Esophagus squamous epithelium (tissue), 5 donors: Measurements from ENCODE around the gene UROS. TPM values are rescaled to one million over a fixed set of nuclear protein-coding genes. Genes with fewer than 3 reads are reported as not detected.

Experiments
- DNase-seq: peaks from one replicate; lab custom pipeline; 2025; lab: John Stamatoyannopoulos, UW
- H3K27ac ChIP-seq, 4 donors: fragments of 200-600 bp; sonication (generic); one replicate each; pipeline ENCODE4 v1.5.1; 2016 to 2019; ENCODE audit warnings: mild to moderate bottlenecking in 1 of 4
- H3K27me3 ChIP-seq, 4 donors: fragments of 200-600 bp; sonication (generic); 1 replicate in 3 of 4; 2 replicates in 1 of 4; pipeline versions ENCODE4 v1.5.1 to v1.6.0; 2017 to 2021; ENCODE audit warnings: antibody characterized with exemption in 1 of 4
- H3K36me3 ChIP-seq, 3 donors: fragments of 200-600 bp; sonication (generic); one replicate each; pipeline ENCODE4 v1.5.1; 2016 to 2019
- H3K4me1 ChIP-seq, 3 donors: fragments of 200-600 bp; sonication (generic); one replicate each; pipeline ENCODE4 v1.5.1; 2017 to 2019
- H3K4me3 ChIP-seq, 4 donors: fragments of 200-600 bp; sonication (generic); 1 replicate in 3 of 4; 2 replicates in 1 of 4; pipeline ENCODE4 v1.5.1; 2016 to 2019; ENCODE audit warnings: mild to moderate bottlenecking in 2 of 4, moderate library complexity in 1 of 4
- H3K9me3 ChIP-seq, 3 donors: fragments of 200-600 bp; sonication (generic); one replicate each; pipeline ENCODE4 v1.5.1; 2016 to 2019
- POLR2A ChIP-seq, 4 donors: fragments of 450-650 bp; IDR thresholded peaks; one replicate each; pipeline ENCODE4 v1.6.1; 2017; ENCODE audit warnings: antibody characterized with exemption in 4 of 4, mild to moderate bottlenecking in 4 of 4, moderate library complexity in 3 of 4
- whole genome bisulfite sequencing, 2 donors: methylation state at CpG; one replicate each; pipeline ENCODE4 v1.1.5; 2018; 5-methylcytosine and 5-hydroxymethylcytosine counted together
- intact Hi-C: fragments of 100-400 bp; cut with DNase I; formaldehyde crosslinking; loops from one replicate; pipeline ENCODE4 v1.15.0; 2022
- total RNA-seq, 4 donors: library from RNA; depleted of rRNA; stranded (reverse); fragments of >200 nt; gene quantifications; one replicate each; pipeline ENCODE4 v1.1.0, GENCODE V29; 2016
- TF ChIP-seq, protein P1 (sequence below), 6 experiments: fragments of 450-650 bp in 4 of 6; fragments of 200-600 bp in 2 of 6; sonication (generic) in 2 of 6; IDR thresholded peaks; one replicate each; pipeline ENCODE4 v1.5.1; 2016 to 2019; ENCODE audit warnings: antibody characterized with exemption in 6 of 6, mild to moderate bottlenecking in 4 of 6, moderate library complexity in 4 of 6
- donor health status: DM: yes; HTN: yes; CAD: no.

Gene UROS
- total RNA-seq, 4 donors from 2014 or later, result 17.5 to 40.7 (median 23.8) TPM

DNA sequence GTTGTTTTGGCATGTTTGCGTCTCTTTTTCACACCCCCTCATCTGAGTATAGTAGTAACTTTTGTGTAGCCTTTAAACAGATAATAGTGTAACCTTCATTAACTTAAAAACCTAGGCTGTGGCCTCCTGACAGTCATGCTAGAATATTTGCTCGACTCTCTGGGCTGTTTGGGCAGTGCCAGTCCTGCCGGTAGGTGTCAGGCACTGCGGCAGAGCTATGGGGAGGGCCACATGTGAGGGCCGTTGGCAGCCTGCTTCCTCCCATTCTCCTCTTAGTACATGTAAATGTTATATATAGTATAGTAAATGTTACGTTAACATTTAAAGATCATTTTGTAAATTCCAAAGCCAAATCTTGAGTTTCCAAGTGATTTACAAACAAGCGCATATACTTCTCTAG lies 26.4 kb upstream of the UROS start:
- peaks cover 0 to 96% (median 17%) of the 10 kb centered on the region in 3 donors for H3K36me3 ChIP-seq
- H3K27me3 ChIP-seq, result no peaks in the 10 kb centered on the region
- WGBS, 2 donors, result 84 to 88% methylated on average over 7 of the region's 7 CpGs
- H3K9me3 ChIP-seq, result no peaks in the 10 kb centered on the region
- TF ChIP-seq, protein P1, sequence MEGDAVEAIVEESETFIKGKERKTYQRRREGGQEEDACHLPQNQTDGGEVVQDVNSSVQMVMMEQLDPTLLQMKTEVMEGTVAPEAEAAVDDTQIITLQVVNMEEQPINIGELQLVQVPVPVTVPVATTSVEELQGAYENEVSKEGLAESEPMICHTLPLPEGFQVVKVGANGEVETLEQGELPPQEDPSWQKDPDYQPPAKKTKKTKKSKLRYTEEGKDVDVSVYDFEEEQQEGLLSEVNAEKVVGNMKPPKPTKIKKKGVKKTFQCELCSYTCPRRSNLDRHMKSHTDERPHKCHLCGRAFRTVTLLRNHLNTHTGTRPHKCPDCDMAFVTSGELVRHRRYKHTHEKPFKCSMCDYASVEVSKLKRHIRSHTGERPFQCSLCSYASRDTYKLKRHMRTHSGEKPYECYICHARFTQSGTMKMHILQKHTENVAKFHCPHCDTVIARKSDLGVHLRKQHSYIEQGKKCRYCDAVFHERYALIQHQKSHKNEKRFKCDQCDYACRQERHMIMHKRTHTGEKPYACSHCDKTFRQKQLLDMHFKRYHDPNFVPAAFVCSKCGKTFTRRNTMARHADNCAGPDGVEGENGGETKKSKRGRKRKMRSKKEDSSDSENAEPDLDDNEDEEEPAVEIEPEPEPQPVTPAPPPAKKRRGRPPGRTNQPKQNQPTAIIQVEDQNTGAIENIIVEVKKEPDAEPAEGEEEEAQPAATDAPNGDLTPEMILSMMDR (IDR thresholded peaks at IDR 0.05), result no peak
- TF ChIP-seq POLR2A (IDR thresholded peaks at IDR 0.05), result no peak
- no peak overlapping the region for H3K4me3 ChIP-seq
- no peak for DNase-seq
- intact Hi-C loops, result no loop called here
- peaks cover 0 to 4% (median 0%) of the 10 kb centered on the region in 3 donors for H3K4me1 ChIP-seq
- no peak overlapping the region for H3K27ac ChIP-seq

DNA sequence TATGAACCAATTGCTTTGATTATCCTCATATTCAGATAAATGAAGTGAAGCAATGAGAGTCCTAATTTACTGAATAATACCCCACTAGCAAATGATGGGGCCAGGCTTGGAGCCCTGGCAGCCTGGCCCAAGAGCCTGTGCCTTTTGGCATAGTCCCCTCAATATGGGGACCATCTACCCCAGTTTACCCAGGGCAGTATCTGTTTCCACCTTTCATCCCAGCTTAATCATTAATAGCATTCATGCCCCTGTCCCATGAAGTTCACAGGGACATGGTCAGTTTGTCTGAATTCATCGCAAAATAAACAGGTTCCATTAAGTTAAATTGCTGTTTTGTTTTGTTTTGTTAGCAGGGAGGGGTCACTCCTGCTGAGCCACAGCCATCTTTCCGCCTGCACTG lies 25.8 kb upstream of the UROS start:
- WGBS, 2 donors, result 96% methylated on average over 2 of the region's 2 CpGs
- Histone ChIP-seq H3K4me1 (peaks cover 0 to 6% (median 0%) of the 10 kb centered on the region in 3 donors), H3K9me3 (no peaks in the 10 kb centered on the region), H3K36me3 (peaks cover 0 to 97% (median 17%) of the 10 kb centered on the region in 3 donors), H3K27ac (no peak overlapping the region), H3K4me3 (no peak overlapping the region), H3K27me3 (no peaks in the 10 kb centered on the region)
- intact Hi-C loops, result no loop called here
- TF ChIP-seq, protein P1 (IDR thresholded peaks at IDR 0.05), result no peak
- TF ChIP-seq POLR2A (IDR thresholded peaks at IDR 0.05), result no peak
- DNase-seq, result no peak

DNA sequence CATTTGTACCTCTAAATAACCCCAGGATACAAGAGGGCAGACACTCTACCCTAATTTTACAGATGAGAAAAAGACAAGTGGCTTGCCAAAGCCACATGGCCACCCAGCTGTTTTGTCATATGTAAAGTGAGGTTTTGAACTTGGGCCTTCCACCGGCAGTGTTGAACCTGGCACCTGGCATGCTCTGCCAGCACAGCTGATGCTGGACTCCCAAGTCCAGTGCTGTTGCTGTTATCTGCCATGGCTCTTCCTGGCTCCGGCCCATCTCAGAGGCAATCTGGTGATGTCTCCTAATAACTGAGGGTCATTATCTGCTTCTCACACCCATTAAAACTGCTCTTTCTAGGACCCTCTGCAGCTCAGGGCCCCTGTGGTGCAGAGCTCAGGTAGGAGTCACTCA lies 25.3 kb upstream of the UROS start:
- Histone ChIP-seq H3K9me3 (no peaks in the 10 kb centered on the region), H3K27me3 (no peaks in the 10 kb centered on the region), H3K27ac (no peak overlapping the region), H3K36me3 (peaks cover 0 to 98% (median 17%) of the 10 kb centered on the region in 3 donors), H3K4me3 (no peak overlapping the region), H3K4me1 (peaks cover 0 to 6% (median 0%) of the 10 kb centered on the region in 3 donors)
- TF ChIP-seq, protein P1 (IDR thresholded peaks at IDR 0.05), result no peak
- TF ChIP-seq POLR2A (IDR thresholded peaks at IDR 0.05), result no peak
- no peak for DNase-seq
- intact Hi-C loops, result no loop called here
- WGBS, 2 donors, result 87 to 91% methylated on average over 2 of the region's 2 CpGs

DNA sequence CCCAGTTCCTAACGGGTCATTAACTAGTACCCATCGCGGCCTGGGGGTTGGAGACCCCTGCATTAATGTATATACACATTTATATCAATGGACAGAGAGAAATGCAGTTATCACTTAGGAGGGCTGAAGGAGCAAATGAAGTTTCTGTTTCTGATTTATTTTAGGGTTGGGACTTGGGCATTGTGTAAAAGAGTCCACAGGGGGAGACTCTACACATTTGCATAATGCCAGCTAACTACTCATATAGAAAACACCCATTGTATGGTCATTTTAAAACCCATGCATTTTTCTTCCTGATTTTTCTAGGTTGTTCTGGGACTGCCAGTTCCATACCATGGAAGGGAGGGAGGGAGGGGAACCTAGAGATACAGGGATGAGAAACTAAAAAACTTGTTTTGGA lies 23.8 kb upstream of the UROS start:
- intact Hi-C loops, result no loop called here
- H3K27ac ChIP-seq, result no peak overlapping the region

DNA sequence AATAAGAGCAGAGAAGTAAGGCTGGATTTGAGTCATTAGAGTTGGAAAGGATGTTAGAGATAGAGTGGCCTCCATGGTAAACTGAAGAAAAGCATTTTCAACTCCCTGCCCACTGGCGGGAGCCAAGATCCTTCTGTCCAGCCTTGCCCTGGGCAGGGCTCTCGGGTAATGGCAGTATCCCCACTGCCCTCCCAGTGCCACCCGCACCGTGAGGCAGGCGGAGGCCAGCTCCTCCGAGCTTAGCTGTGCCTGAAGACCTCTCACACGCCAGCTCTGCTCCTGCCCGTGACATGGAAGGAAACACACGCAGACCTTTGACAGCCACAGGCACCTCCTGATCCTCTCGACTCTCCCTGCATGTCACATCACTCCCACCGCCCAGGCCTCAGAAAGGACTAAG lies 22.6 kb upstream of the UROS start:
- H3K9me3 ChIP-seq, result no peaks in the 10 kb centered on the region
- TF ChIP-seq, protein P1 (IDR thresholded peaks at IDR 0.05), result no peak
- TF ChIP-seq POLR2A (IDR thresholded peaks at IDR 0.05), result no peak
- H3K4me3 ChIP-seq, result no peak overlapping the region
- no peaks in the 10 kb centered on the region for H3K27me3 ChIP-seq
- no peak for DNase-seq
- H3K27ac ChIP-seq, result no peak overlapping the region
- peaks cover 0 to 99% (median 19%) of the 10 kb centered on the region in 3 donors for H3K36me3 ChIP-seq
- 96 to 100% methylated on average over 2 to 4 of the region's 11 CpGs for WGBS, 2 donors
- intact Hi-C loops, result no loop called here
- peaks cover 0 to 6% (median 0%) of the 10 kb centered on the region in 3 donors for H3K4me1 ChIP-seq

More for the DNA sequence above, 23.8 kb upstream of the UROS start:
- no peak for TF ChIP-seq POLR2A (IDR thresholded peaks at IDR 0.05)
- TF ChIP-seq, protein P1 (IDR thresholded peaks at IDR 0.05), result no peak
- Histone ChIP-seq H3K4me1 (peaks cover 0 to 6% (median 0%) of the 10 kb centered on the region in 3 donors), H3K4me3 (no peak overlapping the region), H3K9me3 (no peaks in the 10 kb centered on the region), H3K36me3 (peaks cover 0 to 99% (median 18%) of the 10 kb centered on the region in 3 donors), H3K27me3 (no peaks in the 10 kb centered on the region)
- 80 to 100% methylated on average over 3 of the region's 3 CpGs for WGBS, 2 donors
- no peak for DNase-seq
